Measurements from ENCODE around the gene DIPK1C. TPM values are rescaled to one million over a fixed set of nuclear protein-coding genes. Genes with fewer than 3 reads are reported as not detected.
A peak's percentile ranks its signal among the peaks of the same experiment; 100 is the strongest.

DIPK1C gene
- total RNA-seq, 1 experiment from 2014 or later = not detected

DNA sequence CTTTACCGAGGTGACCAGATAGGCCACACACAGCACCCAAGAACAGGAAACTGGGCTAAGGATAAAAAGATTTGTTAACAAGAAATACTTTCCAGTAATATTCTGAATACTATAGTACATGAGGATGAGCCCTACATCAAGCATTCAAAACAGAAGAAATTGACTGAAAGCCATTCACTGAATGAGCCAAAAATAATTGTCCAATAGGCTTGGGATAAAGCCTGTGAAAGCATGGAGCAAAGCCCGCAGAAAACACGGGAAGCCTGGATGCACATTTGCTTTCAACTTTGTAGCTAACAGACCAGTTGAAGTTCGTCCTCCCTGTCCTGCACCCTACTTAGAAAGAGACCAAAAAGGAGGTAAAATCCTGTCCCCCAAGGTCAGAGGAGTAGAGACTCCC, 56.3 kb downstream of the DIPK1C start:
- Histone ChIP-seq H3K27me3 (replicated peaks; ENCODE audit: control insufficient read depth, insufficient read depth, low read length) (no peaks in the 10 kb centered on the region), H3K36me3 (ENCODE audit: control insufficient read depth, insufficient read depth, low read length) (no peaks in the 10 kb centered on the region), H3K9me3 (no peaks in the 10 kb centered on the region), H3K4me1 (no peaks in the 10 kb centered on the region), H3K4me3 (ENCODE audit: low read depth, low read length) (no peak overlapping the region)
- no peaks in the 10 kb centered on the region for H3K27me3 Mint-ChIP-seq (ENCODE audit: insufficient read depth, unreplicated experiment)
- no peaks in the 10 kb centered on the region for H3K36me3 Mint-ChIP-seq (ENCODE audit: insufficient read depth, unreplicated experiment)
- no peaks in the 10 kb centered on the region for H3K9me3 Mint-ChIP-seq (ENCODE audit: unreplicated experiment)
- ChIA-PET POLR2A (no interaction called here), CTCF (no interaction called here)
- H3K4me3 Mint-ChIP-seq (ENCODE audit: unreplicated experiment) = no peak overlapping the region
- intact Hi-C loops (cut with micrococcal nuclease; ENCODE audit: unreplicated experiment) = no loop called here
- no peaks in the 10 kb centered on the region for H3K4me1 Mint-ChIP-seq (ENCODE audit: low read depth, unreplicated experiment)
- no peak overlapping the region for H3K27ac Mint-ChIP-seq (ENCODE audit: unreplicated experiment)
- no peak for TF ChIP-seq CTCF (IDR thresholded peaks at IDR 0.05; ENCODE audit: insufficient read depth in 1 of 2, low read depth in 1 of 2, low read length in 1 of 2, severe bottlenecking in 1 of 2, unreplicated experiment in 1 of 2)
- no TSS peak for BruUV-seq (replicated peaks)
- no peak for DNase-seq

- no peaks in the 10 kb centered on the region for H3K36me3 Mint-ChIP-seq (ENCODE audit: insufficient read depth, unreplicated experiment)
- Histone ChIP-seq H3K4me3 (ENCODE audit: low read depth, low read length) (no peak overlapping the region), H3K36me3 (ENCODE audit: control insufficient read depth, insufficient read depth, low read length) (no peaks in the 10 kb centered on the region), H3K9me3 (no peaks in the 10 kb centered on the region), H3K27me3 (replicated peaks; ENCODE audit: control insufficient read depth, insufficient read depth, low read length) (no peaks in the 10 kb centered on the region), H3K4me1 (no peaks in the 10 kb centered on the region)
- H3K4me1 Mint-ChIP-seq (ENCODE audit: low read depth, unreplicated experiment) = no peaks in the 10 kb centered on the region
- no peak for DNase-seq
- intact Hi-C loops (cut with micrococcal nuclease; ENCODE audit: unreplicated experiment) = loop anchor here (10.0 kb wide), 1 partner anchor 56 kb away; the partner anchor contains the start of gene DIPK1C
- ChIA-PET POLR2A (no interaction called here), CTCF (interaction anchor here (0.7 kb wide), 1 partner anchor 165 kb away, joined by 3 read pairs; no protein-coding TSS in a partner anchor)
- TF ChIP-seq CTCF (IDR thresholded peaks at IDR 0.05; ENCODE audit: insufficient read depth in 1 of 2, low read depth in 1 of 2, low read length in 1 of 2, severe bottlenecking in 1 of 2, unreplicated experiment in 1 of 2) = no peak
- no peak overlapping the region for H3K4me3 Mint-ChIP-seq (ENCODE audit: unreplicated experiment)
- no TSS peak for BruUV-seq (replicated peaks)
- no peaks in the 10 kb centered on the region for H3K9me3 Mint-ChIP-seq (ENCODE audit: unreplicated experiment)
- H3K27me3 Mint-ChIP-seq (ENCODE audit: insufficient read depth, unreplicated experiment) = no peaks in the 10 kb centered on the region
- H3K27ac Mint-ChIP-seq (ENCODE audit: unreplicated experiment) = no peak overlapping the region
Measured at GRCh38 chr18:74399091-74399887, 57.8 kb downstream of the DIPK1C start.

GRCh38 chr18:74397572-74397971, 59.5 kb downstream of the DIPK1C start:
- no peak for TF ChIP-seq CTCF (IDR thresholded peaks at IDR 0.05; ENCODE audit: insufficient read depth in 1 of 2, low read depth in 1 of 2, low read length in 1 of 2, severe bottlenecking in 1 of 2, unreplicated experiment in 1 of 2)
- Mint-ChIP-seq H3K4me1 (ENCODE audit: low read depth, unreplicated experiment) (no peaks in the 10 kb centered on the region), H3K27ac (ENCODE audit: unreplicated experiment) (no peak overlapping the region), H3K4me3 (ENCODE audit: unreplicated experiment) (no peak overlapping the region), H3K9me3 (ENCODE audit: unreplicated experiment) (no peaks in the 10 kb centered on the region), H3K36me3 (ENCODE audit: insufficient read depth, unreplicated experiment) (no peaks in the 10 kb centered on the region), H3K27me3 (ENCODE audit: insufficient read depth, unreplicated experiment) (peaks cover 2% of the 10 kb centered on the region)
- Histone ChIP-seq H3K9me3 (no peaks in the 10 kb centered on the region), H3K4me3 (ENCODE audit: low read depth, low read length) (no peak overlapping the region), H3K4me1 (no peaks in the 10 kb centered on the region), H3K27me3 (replicated peaks; ENCODE audit: control insufficient read depth, insufficient read depth, low read length) (no peaks in the 10 kb centered on the region; the same call in 1 of the 2 replicates), H3K36me3 (ENCODE audit: control insufficient read depth, insufficient read depth, low read length) (no peaks in the 10 kb centered on the region)
- DNase-seq = peak; percentile 28 to 29
- ChIA-PET POLR2A (no interaction called here), CTCF (no interaction called here)
- no TSS peak for BruUV-seq (replicated peaks)
- intact Hi-C loops (cut with micrococcal nuclease; ENCODE audit: unreplicated experiment) = loop anchor here (10.0 kb wide), 1 partner anchor 57 kb away; the partner anchor contains the start of gene DIPK1C
